Peyer's patch (tissue), 4 donors: ENCODE measurements around the gene CEND1.

ENCODE experiments used
- POLR2A ChIP-seq, 2 donors: fragments of 450-650 bp; IDR thresholded peaks; one replicate each; pipeline ENCODE4 v1.5.1; 2017; ENCODE audit warnings: antibody characterized with exemption in 2 of 2, mild to moderate bottlenecking in 2 of 2, moderate library complexity in 2 of 2
- TF ChIP-seq, protein P1 (sequence below), 6 experiments: fragments of 450-650 bp in 4 of 6; fragments of 200-600 bp in 2 of 6; sonication (generic) in 1 of 6; IDR thresholded peaks; one replicate each; pipeline ENCODE4 v1.5.1; 2017 to 2019; ENCODE audit warnings: antibody characterized with exemption in 6 of 6, mild to moderate bottlenecking in 3 of 6, moderate library complexity in 1 of 6

- TF ChIP-seq, protein P1, sequence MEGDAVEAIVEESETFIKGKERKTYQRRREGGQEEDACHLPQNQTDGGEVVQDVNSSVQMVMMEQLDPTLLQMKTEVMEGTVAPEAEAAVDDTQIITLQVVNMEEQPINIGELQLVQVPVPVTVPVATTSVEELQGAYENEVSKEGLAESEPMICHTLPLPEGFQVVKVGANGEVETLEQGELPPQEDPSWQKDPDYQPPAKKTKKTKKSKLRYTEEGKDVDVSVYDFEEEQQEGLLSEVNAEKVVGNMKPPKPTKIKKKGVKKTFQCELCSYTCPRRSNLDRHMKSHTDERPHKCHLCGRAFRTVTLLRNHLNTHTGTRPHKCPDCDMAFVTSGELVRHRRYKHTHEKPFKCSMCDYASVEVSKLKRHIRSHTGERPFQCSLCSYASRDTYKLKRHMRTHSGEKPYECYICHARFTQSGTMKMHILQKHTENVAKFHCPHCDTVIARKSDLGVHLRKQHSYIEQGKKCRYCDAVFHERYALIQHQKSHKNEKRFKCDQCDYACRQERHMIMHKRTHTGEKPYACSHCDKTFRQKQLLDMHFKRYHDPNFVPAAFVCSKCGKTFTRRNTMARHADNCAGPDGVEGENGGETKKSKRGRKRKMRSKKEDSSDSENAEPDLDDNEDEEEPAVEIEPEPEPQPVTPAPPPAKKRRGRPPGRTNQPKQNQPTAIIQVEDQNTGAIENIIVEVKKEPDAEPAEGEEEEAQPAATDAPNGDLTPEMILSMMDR (IDR thresholded peaks at IDR 0.05): no peak
- no peak for TF ChIP-seq POLR2A (IDR thresholded peaks at IDR 0.05)
Measured at GRCh38 chr11:831118-831864, 41.4 kb upstream of the CEND1 start.
